Heart right ventricle (tissue), 16 donors: ENCODE data around the gene LRFN4. TPM values are rescaled to one million over a fixed set of nuclear protein-coding genes. Genes with fewer than 3 reads are reported as not detected.
A peak's percentile ranks its signal among the peaks of the same experiment; 100 is the strongest.
"Not testable (repeated sequence)": the region's sequence is repeated elsewhere in the genome, so short reads cannot be mapped to it uniquely, and the experiment has no call there.

ENCODE experiments used
- ATAC-seq, 8 donors: fragments of 200-7000 bp; cut with Tn5 transposase; one replicate each; pipeline ENCODE4 v1.9.1; 2020; ENCODE audit warnings: mild to moderate bottlenecking in 8 of 8, moderate library complexity in 8 of 8, moderate number of reproducible peaks in 1 of 8
- DNase-seq, 2 donors: peaks; one replicate each; pipeline ENCODE4 v3.0.0-alpha.2; 2020
- H3K27ac ChIP-seq, 10 donors: fragments of 200-600 bp; sonication (generic) in 2 of 10; one replicate each; pipeline versions ENCODE4 v1.5.0 to v1.8.0; 2020 to 2022; ENCODE audit warnings: mild to moderate bottlenecking in 3 of 10
- H3K27me3 ChIP-seq, 7 donors: fragments of 200-600 bp; one replicate each; pipeline ENCODE4 v1.8.0; 2021 to 2022; ENCODE audit warnings: mild to moderate bottlenecking in 2 of 7
- H3K36me3 ChIP-seq, 9 donors: fragments of 200-600 bp; sonication (generic) in 1 of 9; one replicate each; pipeline versions ENCODE4 v1.5.0 to v1.8.0; 2020 to 2022; ENCODE audit warnings: mild to moderate bottlenecking in 2 of 9
- H3K4me1 ChIP-seq, 9 donors: fragments of 200-600 bp; sonication (generic) in 1 of 9; one replicate each; pipeline versions ENCODE4 v1.5.0 to v1.8.0; 2020 to 2022; ENCODE audit warnings: mild to moderate bottlenecking in 4 of 9
- H3K4me3 ChIP-seq, 10 donors: fragments of 200-600 bp; sonication (generic) in 2 of 10; one replicate each; pipeline versions ENCODE4 v1.5.0 to v1.8.0; 2020 to 2022; ENCODE audit warnings: mild to moderate bottlenecking in 7 of 10, moderate library complexity in 2 of 10
- H3K9me3 ChIP-seq, 11 donors: fragments of 200-600 bp in 10 of 11; sonication (generic) in 2 of 11; one replicate each; pipeline versions ENCODE4 v1.5.0 to v1.8.0; 2013 to 2022; ENCODE audit warnings: mild to moderate bottlenecking in 2 of 11, control low read depth in 1 of 11, moderate library complexity in 1 of 11
- CTCF ChIP-seq, 9 donors: fragments of 200-600 bp; sonication (generic) in 2 of 9; IDR thresholded peaks; one replicate each; pipeline versions ENCODE4 v1.5.0 to v1.8.0; 2021 to 2022; ENCODE audit warnings: antibody characterized with exemption in 9 of 9, mild to moderate bottlenecking in 5 of 9, moderate library complexity in 1 of 9
- WGBS, 2 donors: extraction: QIAGEN DNeasy Blood & Tissue Kit; methylation state at CpG; one replicate each; pipeline ENCODE4 v1.1.7; 2013; ENCODE audit warnings: inconsistent platforms in 1 of 2; 5-methylcytosine and 5-hydroxymethylcytosine counted together
- intact Hi-C, 10 donors: fragments of 100-400 bp; cut with DNase I; formaldehyde crosslinking; loops; one replicate each; pipeline versions ENCODE4 v1.11.1 to v1.14.2; 2022
- polyA plus RNA-seq, 2 donors: library from polyadenylated mRNA; stranded (reverse); fragments of 200-250 nt; gene quantifications; one replicate each; pipeline ENCODE4 v1.2.3, GENCODE V29; 2013
- total RNA-seq, 10 donors: library from RNA; stranded (reverse); fragmentation: NEBNext Ultra II Directional in 3 of 10; extraction: Animal tissue kit (Norgen Biotek cat#: 25700) in 3 of 10; gene quantifications; one replicate each; pipeline versions ENCODE4 v1.2.1 to v1.2.4, GENCODE V29; 2021 to 2023
- donor health status: Arrhythmogenic right ventricular cardiomyopathy.
- donor health status: ischemic (EF 13 %, LVEDD 7.1; RV severe dilation, severe dysfunction).
- donor health status: healthy with polysubstance abuse.
- donor health status: DM: no; HTN: yes; CAD: no.
- donor health status: DM: no; HTN: no; CAD: no.
- donor health status: ischemic (EF 25% LVEDD 6.9; RV normal size, moderate dysfunction).
- donor health status: ischemic (EF 25% LVEDD 5.7; RV mildly dilated, moderate dysfunction).
- donor health status: healthy.
- donor health status: DM: yes; HTN: yes; CAD: no.
- donor health status: Ischemic cardiomyopathy.
- donor health status: ischemic (EF 35%, LVEDD 5.7; RV mildly dilated, moderate dysfunction).
- donor health status: nonischemic (EF 11% LVEDD 7.7; RV severe dilation, severe dysfunction).
- donor health status: DM: yes; HTN: yes; CAD: no.
- donor health status: PGD.
- donor health status: ischemic (EF 29% LVEDD 5.4; RV normal size, mild dysfunction).
- donor health status: nonischemic (EF 23%, LVEDD 6.1; RV moderate dilation, normal function).

Gene LRFN4
- total and polyA plus RNA-seq, 12 donors, result 9.1 to 33.1 (median 13.9) TPM

- H3K9me3 ChIP-seq, result no peaks in the 10 kb centered on the region
- no peak for TF ChIP-seq CTCF (IDR thresholded peaks at IDR 0.05)
- no peak overlapping the region for H3K27ac ChIP-seq
- ATAC-seq, result no peak
- WGBS, 2 donors, result 78 to 86% methylated on average over 3 of the region's 3 CpGs
- intact Hi-C loops, result no loop called here
- H3K4me1 ChIP-seq, result no peaks in the 10 kb centered on the region
- peaks cover 0 to 30% (median 0%) of the 10 kb centered on the region in 9 donors for H3K36me3 ChIP-seq
- H3K4me3 ChIP-seq, result no peak overlapping the region
- H3K27me3 ChIP-seq, result no peaks in the 10 kb centered on the region
- DNase-seq, result no peak
Observed at GRCh38 chr11:66820901-66821300, 36.0 kb upstream of the LRFN4 start.

GRCh38 chr11:66823700-66824099, 33.2 kb upstream of the LRFN4 start:
- Histone ChIP-seq H3K27me3 (no peaks in the 10 kb centered on the region), H3K36me3 (peaks cover 0 to 24% (median 0%) of the 10 kb centered on the region in 9 donors), H3K4me3 (no peak overlapping the region), H3K9me3 (no peaks in the 10 kb centered on the region), H3K27ac (no peak overlapping the region), H3K4me1 (no peaks in the 10 kb centered on the region)
- no peak for TF ChIP-seq CTCF (IDR thresholded peaks at IDR 0.05)
- no peak for ATAC-seq
- intact Hi-C loops, result no loop called here
- DNase-seq, result no peak
- 97 to 98% methylated on average over 4 of the region's 4 CpGs for WGBS, 2 donors

DNA sequence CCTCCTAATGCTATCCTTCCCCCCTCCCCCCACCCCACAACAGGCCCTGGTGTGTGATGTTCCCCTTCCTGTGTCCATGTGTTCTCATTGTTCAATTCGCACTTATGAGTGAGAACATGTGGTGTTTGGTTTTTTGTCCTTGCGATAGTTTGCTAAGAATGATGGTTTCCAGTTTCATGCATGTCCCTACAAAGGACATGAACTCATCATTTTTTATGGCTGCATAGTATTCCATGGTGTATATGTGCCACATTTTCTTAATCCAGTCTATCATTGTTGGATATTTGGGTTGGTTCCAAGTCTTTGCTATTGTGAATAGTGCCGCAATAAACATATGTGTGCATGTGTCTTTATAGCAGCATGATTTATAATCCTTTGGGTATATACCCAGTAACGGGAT, 32.3 kb upstream of the LRFN4 start:
- H3K9me3 ChIP-seq, H3K27me3 ChIP-seq, intact Hi-C loops, DNase-seq, H3K4me1 ChIP-seq, ATAC-seq, H3K27ac ChIP-seq, H3K4me3 ChIP-seq: not testable (repeated sequence)
- WGBS, 2 donors, result 99 to 100% methylated on average over 3 of the region's 4 CpGs
- H3K36me3 ChIP-seq, result peaks cover 0 to 25% (median 0%) of the 10 kb centered on the region in 9 donors

- Histone ChIP-seq H3K27ac (no peak overlapping the region), H3K36me3 (peaks cover 0 to 21% (median 0%) of the 10 kb centered on the region in 9 donors), H3K4me3 (no peak overlapping the region), H3K4me1 (peaks cover 0 to 4% (median 0%) of the 10 kb centered on the region in 9 donors), H3K27me3 (no peaks in the 10 kb centered on the region), H3K9me3 (no peaks in the 10 kb centered on the region)
- ATAC-seq (no peak), DNase-seq (no peak)
- peak in 1 of 9 donors; percentile 1 for TF ChIP-seq CTCF (IDR thresholded peaks at IDR 0.05)
- 64 to 69% methylated on average over 4 of the region's 4 CpGs for WGBS, 2 donors
- intact Hi-C loops, result loop anchor here in 9 of 10 donors (1.0 to 10.0 kb wide), 10 partner anchors 137 to 430 kb away; no protein-coding TSS in a partner anchor
Observed at GRCh38 chr11:66834539-66834845, 22.4 kb upstream of the LRFN4 start.

DNA sequence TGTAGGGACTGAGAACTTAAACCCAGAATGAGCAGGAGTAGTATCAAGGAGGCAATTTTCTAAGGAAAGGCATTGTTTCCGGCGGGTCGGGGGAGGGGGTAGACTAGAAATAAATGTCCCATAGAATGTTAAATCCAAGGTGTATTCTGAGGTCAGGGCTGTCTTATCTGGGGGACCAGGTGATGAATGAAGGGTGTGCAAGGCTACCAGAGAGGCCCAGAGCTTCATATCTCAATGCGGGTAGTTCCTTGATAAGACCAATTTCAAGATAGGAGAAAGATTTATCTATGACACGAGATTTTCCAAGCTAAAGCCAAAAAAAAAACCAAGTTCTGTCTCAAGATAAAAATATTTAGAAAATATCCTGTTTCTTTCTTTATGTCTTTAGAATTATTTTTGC, 21.9 kb upstream of the LRFN4 start:
- Histone ChIP-seq H3K27me3 (no peaks in the 10 kb centered on the region), H3K4me1 (peaks cover 0 to 4% (median 0%) of the 10 kb centered on the region in 9 donors), H3K36me3 (peaks cover 0 to 25% (median 0%) of the 10 kb centered on the region in 9 donors), H3K9me3 (no peaks in the 10 kb centered on the region), H3K27ac (no peak overlapping the region), H3K4me3 (no peak overlapping the region)
- no peak for ATAC-seq
- no peak for TF ChIP-seq CTCF (IDR thresholded peaks at IDR 0.05)
- WGBS, 2 donors, result 75 to 81% methylated on average over 5 of the region's 5 CpGs
- intact Hi-C loops, result loop anchor here in 9 of 10 donors (1.0 to 10.0 kb wide), 10 partner anchors 138 to 430 kb away; no protein-coding TSS in a partner anchor
- DNase-seq, result no peak
